Duodenal mucosa (tissue), 2 donors: ENCODE results near the gene CROT.
A peak's percentile ranks its signal among the peaks of the same experiment; 100 is the strongest.

ENCODE experiments used
- H3K27ac ChIP-seq: one replicate; pipeline ENCODE4 v1.7.0; 2013; ENCODE audit warnings: low read depth, low read length
- H3K27me3 ChIP-seq, 2 donors: one replicate each; pipeline ENCODE4 v1.7.0; 2013; ENCODE audit warnings: low read length in 2 of 2, control low read depth in 1 of 2; ENCODE audit not compliant: insufficient read depth in 2 of 2, control insufficient read depth in 1 of 2
- H3K36me3 ChIP-seq, 2 donors: one replicate each; pipeline ENCODE4 v1.7.0; 2013; ENCODE audit warnings: low read length in 2 of 2, control low read depth in 1 of 2; ENCODE audit not compliant: insufficient read depth in 2 of 2, control insufficient read depth in 1 of 2
- H3K4me1 ChIP-seq, 2 donors: one replicate each; pipeline ENCODE4 v1.7.0; 2013; ENCODE audit warnings: low read length in 2 of 2, control low read depth in 1 of 2; ENCODE audit not compliant: insufficient read depth in 2 of 2, control insufficient read depth in 1 of 2
- H3K4me3 ChIP-seq, 2 donors: one replicate each; pipeline ENCODE4 v1.7.0; 2013; ENCODE audit warnings: low read length in 2 of 2, low read depth in 1 of 2
- H3K9ac ChIP-seq, 2 donors: one replicate each; pipeline ENCODE4 v1.7.0; 2013; ENCODE audit warnings: low read length in 2 of 2, low read depth in 1 of 2
- H3K9me3 ChIP-seq, 2 donors: one replicate each; pipeline ENCODE4 v1.7.0; 2013; ENCODE audit warnings: low read length in 2 of 2, control low read depth in 1 of 2; ENCODE audit not compliant: control insufficient read depth in 1 of 2

CROT gene

GRCh38 chr7:87341441-87341840 is 4.0 kb upstream of the CROT start:
- Histone ChIP-seq H3K9ac (no peak overlapping the region), H3K9me3 (no peaks in the 10 kb centered on the region), H3K36me3 (peaks cover 3 to 6% of the 10 kb centered on the region in 2 donors), H3K27me3 (no peaks in the 10 kb centered on the region), H3K27ac (no peak overlapping the region), H3K4me3 (no peak overlapping the region), H3K4me1 (peaks cover 2 to 24% of the 10 kb centered on the region in 2 donors)

GRCh38 chr7:87342231-87342630 is 3.2 kb upstream of the CROT start:
- Histone ChIP-seq H3K9me3 (no peaks in the 10 kb centered on the region), H3K27ac (no peak overlapping the region), H3K36me3 (peaks cover 3 to 6% of the 10 kb centered on the region in 2 donors), H3K27me3 (no peaks in the 10 kb centered on the region), H3K4me3 (no peak overlapping the region), H3K4me1 (peaks cover 2 to 27% of the 10 kb centered on the region in 2 donors), H3K9ac (no peak overlapping the region)

GRCh38 chr7:87344446-87344845 is 1.0 kb upstream of the CROT start:
- Histone ChIP-seq H3K9ac (peak overlapping the region; percentile 63 to 91), H3K27ac (no peak overlapping the region), H3K27me3 (no peaks in the 10 kb centered on the region), H3K4me1 (peaks cover 2 to 22% of the 10 kb centered on the region in 2 donors), H3K9me3 (no peaks in the 10 kb centered on the region), H3K36me3 (peaks cover 7 to 13% of the 10 kb centered on the region in 2 donors), H3K4me3 (peak overlapping the region; percentile 81 to 86)

- H3K36me3 ChIP-seq = peaks cover 11 to 26% of the 10 kb centered on the region in 2 donors
- no peaks in the 10 kb centered on the region for H3K27me3 ChIP-seq
- peak overlapping the region; percentile 63 to 87 for H3K9ac ChIP-seq
- H3K4me1 ChIP-seq = peaks cover 2 to 18% of the 10 kb centered on the region in 2 donors
- peak overlapping the region; percentile 81 to 86 for H3K4me3 ChIP-seq
- peak overlapping the region; percentile 42 for H3K27ac ChIP-seq
- H3K9me3 ChIP-seq = no peaks in the 10 kb centered on the region
Measured at GRCh38 chr7:87345962-87346371, 503 bp downstream of the CROT start.

GRCh38 chr7:87347207-87347606 is 1.7 kb downstream of the CROT start:
- Histone ChIP-seq H3K9me3 (no peaks in the 10 kb centered on the region), H3K36me3 (peaks cover 12 to 32% of the 10 kb centered on the region in 2 donors), H3K27ac (no peak overlapping the region), H3K4me3 (no peak overlapping the region), H3K27me3 (no peaks in the 10 kb centered on the region), H3K4me1 (peaks cover 2 to 18% of the 10 kb centered on the region in 2 donors), H3K9ac (peak overlapping the region in 1 of 2 donors; percentile 63)

GRCh38 chr7:87347664-87348063 is 2.2 kb downstream of the CROT start:
- no peaks in the 10 kb centered on the region for H3K27me3 ChIP-seq
- H3K36me3 ChIP-seq = peaks cover 14 to 37% of the 10 kb centered on the region in 2 donors
- H3K9ac ChIP-seq = no peak overlapping the region
- H3K4me1 ChIP-seq = peaks cover 2 to 18% of the 10 kb centered on the region in 2 donors
- H3K27ac ChIP-seq = no peak overlapping the region
- no peaks in the 10 kb centered on the region for H3K9me3 ChIP-seq
- H3K4me3 ChIP-seq = peak overlapping the region in 1 of 2 donors; percentile 17

- Histone ChIP-seq H3K27ac (no peak overlapping the region), H3K4me1 (no peaks in the 10 kb centered on the region), H3K36me3 (peaks cover 23 to 65% of the 10 kb centered on the region in 2 donors), H3K27me3 (no peaks in the 10 kb centered on the region), H3K4me3 (no peak overlapping the region), H3K9me3 (peaks cover 11 to 13% of the 10 kb centered on the region in 2 donors), H3K9ac (no peak overlapping the region)
Measured at GRCh38 chr7:87354749-87355148, 9.3 kb downstream of the CROT start.

GRCh38 chr7:87356448-87356847 is 11.0 kb downstream of the CROT start:
- H3K27me3 ChIP-seq = no peaks in the 10 kb centered on the region
- H3K4me3 ChIP-seq = no peak overlapping the region
- H3K4me1 ChIP-seq = no peaks in the 10 kb centered on the region
- H3K27ac ChIP-seq = no peak overlapping the region
- H3K9ac ChIP-seq = no peak overlapping the region
- peaks cover 11 to 13% of the 10 kb centered on the region in 2 donors for H3K9me3 ChIP-seq
- peaks cover 16 to 50% of the 10 kb centered on the region in 2 donors for H3K36me3 ChIP-seq

GRCh38 chr7:87359366-87359765 is 13.9 kb downstream of the CROT start:
- H3K4me1 ChIP-seq = no peaks in the 10 kb centered on the region
- H3K9ac ChIP-seq = no peak overlapping the region
- H3K27ac ChIP-seq = no peak overlapping the region
- H3K4me3 ChIP-seq = no peak overlapping the region
- peaks cover 8 to 25% of the 10 kb centered on the region in 2 donors for H3K36me3 ChIP-seq
- H3K27me3 ChIP-seq = no peaks in the 10 kb centered on the region
- peaks cover 3 to 7% of the 10 kb centered on the region in 2 donors for H3K9me3 ChIP-seq

- Histone ChIP-seq H3K4me3 (no peak overlapping the region), H3K9ac (no peak overlapping the region), H3K27ac (no peak overlapping the region), H3K4me1 (no peaks in the 10 kb centered on the region), H3K9me3 (no peaks in the 10 kb centered on the region), H3K27me3 (no peaks in the 10 kb centered on the region), H3K36me3 (peaks cover 2 to 16% of the 10 kb centered on the region in 2 donors)
Measured at GRCh38 chr7:87361320-87361719, 15.9 kb downstream of the CROT start.

- Histone ChIP-seq H3K4me1 (no peaks in the 10 kb centered on the region), H3K9me3 (no peaks in the 10 kb centered on the region), H3K4me3 (no peak overlapping the region), H3K9ac (no peak overlapping the region), H3K27me3 (no peaks in the 10 kb centered on the region), H3K27ac (no peak overlapping the region), H3K36me3 (peaks cover 3 to 23% of the 10 kb centered on the region in 2 donors)
Measured at GRCh38 chr7:87363342-87363741, 17.9 kb downstream of the CROT start.
